Measurements from ENCODE around the gene MAPK12.

DNA sequence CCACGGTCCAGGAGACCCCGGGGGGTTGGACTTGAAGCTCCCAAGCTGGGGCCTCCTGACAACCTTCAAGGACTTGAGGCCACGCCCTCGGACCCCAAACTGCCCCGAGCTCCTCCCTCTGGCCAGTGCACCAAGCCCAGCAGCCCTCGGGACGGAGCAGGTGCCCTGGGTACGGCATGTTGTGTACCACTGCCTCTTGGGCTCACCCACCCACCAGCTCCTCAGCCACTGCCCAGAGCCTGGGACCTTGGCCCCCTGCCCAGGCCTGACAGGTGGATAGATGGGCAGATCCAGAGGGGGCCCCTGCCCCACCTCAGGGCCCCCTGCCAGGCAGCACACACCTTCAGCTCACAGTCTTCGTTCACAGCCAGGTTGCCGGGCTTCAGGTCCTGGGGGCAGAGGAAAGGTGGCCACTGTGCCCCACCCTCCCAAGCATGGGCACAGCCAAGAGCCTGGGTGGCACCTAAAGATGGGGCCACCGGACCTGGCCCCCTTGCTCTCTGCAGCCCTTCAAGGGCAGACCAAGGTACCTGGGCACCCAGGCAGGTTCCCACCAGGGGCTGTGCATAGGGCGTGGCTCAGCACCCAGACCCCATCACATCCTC is 5.1 kb downstream of the MAPK12 start:
- TF ChIP-seq, protein P1, sequence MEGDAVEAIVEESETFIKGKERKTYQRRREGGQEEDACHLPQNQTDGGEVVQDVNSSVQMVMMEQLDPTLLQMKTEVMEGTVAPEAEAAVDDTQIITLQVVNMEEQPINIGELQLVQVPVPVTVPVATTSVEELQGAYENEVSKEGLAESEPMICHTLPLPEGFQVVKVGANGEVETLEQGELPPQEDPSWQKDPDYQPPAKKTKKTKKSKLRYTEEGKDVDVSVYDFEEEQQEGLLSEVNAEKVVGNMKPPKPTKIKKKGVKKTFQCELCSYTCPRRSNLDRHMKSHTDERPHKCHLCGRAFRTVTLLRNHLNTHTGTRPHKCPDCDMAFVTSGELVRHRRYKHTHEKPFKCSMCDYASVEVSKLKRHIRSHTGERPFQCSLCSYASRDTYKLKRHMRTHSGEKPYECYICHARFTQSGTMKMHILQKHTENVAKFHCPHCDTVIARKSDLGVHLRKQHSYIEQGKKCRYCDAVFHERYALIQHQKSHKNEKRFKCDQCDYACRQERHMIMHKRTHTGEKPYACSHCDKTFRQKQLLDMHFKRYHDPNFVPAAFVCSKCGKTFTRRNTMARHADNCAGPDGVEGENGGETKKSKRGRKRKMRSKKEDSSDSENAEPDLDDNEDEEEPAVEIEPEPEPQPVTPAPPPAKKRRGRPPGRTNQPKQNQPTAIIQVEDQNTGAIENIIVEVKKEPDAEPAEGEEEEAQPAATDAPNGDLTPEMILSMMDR (IDR thresholded peaks at IDR 0.05; ENCODE audit: low read depth, low read length, missing input control) = no peak
- TF ChIP-seq REST (IDR thresholded peaks at IDR 0.05) (no peak), SP1 (IDR thresholded peaks at IDR 0.05) (no peak), RAD21 (IDR thresholded peaks at IDR 0.05) (no peak), EGR1 (IDR thresholded peaks at IDR 0.05; ENCODE audit: low read depth in 2 of 2) (no peak), JUND (IDR thresholded peaks at IDR 0.05) (no peak), HNF4G (IDR thresholded peaks at IDR 0.05) (no peak)
- TF ChIP-seq, protein P2, sequence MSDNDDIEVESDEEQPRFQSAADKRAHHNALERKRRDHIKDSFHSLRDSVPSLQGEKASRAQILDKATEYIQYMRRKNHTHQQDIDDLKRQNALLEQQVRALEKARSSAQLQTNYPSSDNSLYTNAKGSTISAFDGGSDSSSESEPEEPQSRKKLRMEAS (IDR thresholded peaks at IDR 0.05) = no peak
- TF ChIP-seq, protein P3, sequence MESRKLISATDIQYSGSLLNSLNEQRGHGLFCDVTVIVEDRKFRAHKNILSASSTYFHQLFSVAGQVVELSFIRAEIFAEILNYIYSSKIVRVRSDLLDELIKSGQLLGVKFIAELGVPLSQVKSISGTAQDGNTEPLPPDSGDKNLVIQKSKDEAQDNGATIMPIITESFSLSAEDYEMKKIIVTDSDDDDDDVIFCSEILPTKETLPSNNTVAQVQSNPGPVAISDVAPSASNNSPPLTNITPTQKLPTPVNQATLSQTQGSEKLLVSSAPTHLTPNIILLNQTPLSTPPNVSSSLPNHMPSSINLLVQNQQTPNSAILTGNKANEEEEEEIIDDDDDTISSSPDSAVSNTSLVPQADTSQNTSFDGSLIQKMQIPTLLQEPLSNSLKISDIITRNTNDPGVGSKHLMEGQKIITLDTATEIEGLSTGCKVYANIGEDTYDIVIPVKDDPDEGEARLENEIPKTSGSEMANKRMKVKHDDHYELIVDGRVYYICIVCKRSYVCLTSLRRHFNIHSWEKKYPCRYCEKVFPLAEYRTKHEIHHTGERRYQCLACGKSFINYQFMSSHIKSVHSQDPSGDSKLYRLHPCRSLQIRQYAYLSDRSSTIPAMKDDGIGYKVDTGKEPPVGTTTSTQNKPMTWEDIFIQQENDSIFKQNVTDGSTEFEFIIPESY (IDR thresholded peaks at IDR 0.05) = no peak

Measured in liver (tissue), 3 donors.